Activated CD4-positive, CD25-positive, alpha-beta regulatory T cell (primary cell): ENCODE results near the gene PCED1A.

Experiments
- DNase-seq, 4 experiments: peaks; one replicate each; lab custom pipeline; 2025; lab: John Stamatoyannopoulos, UW

PCED1A gene

GRCh38 chr20:2804852-2805688 lies 35.4 kb downstream of the PCED1A start:
- no peak for DNase-seq

- DNase-seq: no peak
These were observed 36.2 kb downstream of the PCED1A start for GRCh38 chr20:2804041-2804828.

- no peak for DNase-seq
These were observed 39.1 kb downstream of the PCED1A start for GRCh38 chr20:2801286-2801728.

GRCh38 chr20:2800521-2801285 lies 39.8 kb downstream of the PCED1A start, which contains the start of gene CPXM1:
TSS of gene CPXM1 (minus strand) at chr20:2800627. CDS start at chr20:2800572, 55 bp downstream.
- no peak for DNase-seq

GRCh38 chr20:2799688-2800520 lies 40.6 kb downstream of the PCED1A start:
- no peak for DNase-seq

- no peak for DNase-seq
These were observed 41.2 kb downstream of the PCED1A start for GRCh38 chr20:2799271-2799670.

GRCh38 chr20:2798814-2799213 lies 41.6 kb downstream of the PCED1A start:
- DNase-seq: no peak

GRCh38 chr20:2798095-2798805 lies 42.2 kb downstream of the PCED1A start:
- DNase-seq: no peak

- no peak for DNase-seq
These were observed 43.1 kb downstream of the PCED1A start for GRCh38 chr20:2797136-2797983.

- no peak for DNase-seq
These were observed 44.3 kb downstream of the PCED1A start for GRCh38 chr20:2796011-2796660.

GRCh38 chr20:2795451-2795850 lies 45.0 kb downstream of the PCED1A start:
- no peak for DNase-seq

GRCh38 chr20:2794866-2795447 lies 45.5 kb downstream of the PCED1A start:
- no peak for DNase-seq

- DNase-seq: no peak
These were observed 46.2 kb downstream of the PCED1A start for GRCh38 chr20:2794202-2794748.

GRCh38 chr20:2793471-2793870 lies 47.0 kb downstream of the PCED1A start:
- no peak for DNase-seq
